ENCODE measurements around the gene HOXA9.
A peak's percentile ranks its signal among the peaks of the same experiment; 100 is the strongest.

DNA sequence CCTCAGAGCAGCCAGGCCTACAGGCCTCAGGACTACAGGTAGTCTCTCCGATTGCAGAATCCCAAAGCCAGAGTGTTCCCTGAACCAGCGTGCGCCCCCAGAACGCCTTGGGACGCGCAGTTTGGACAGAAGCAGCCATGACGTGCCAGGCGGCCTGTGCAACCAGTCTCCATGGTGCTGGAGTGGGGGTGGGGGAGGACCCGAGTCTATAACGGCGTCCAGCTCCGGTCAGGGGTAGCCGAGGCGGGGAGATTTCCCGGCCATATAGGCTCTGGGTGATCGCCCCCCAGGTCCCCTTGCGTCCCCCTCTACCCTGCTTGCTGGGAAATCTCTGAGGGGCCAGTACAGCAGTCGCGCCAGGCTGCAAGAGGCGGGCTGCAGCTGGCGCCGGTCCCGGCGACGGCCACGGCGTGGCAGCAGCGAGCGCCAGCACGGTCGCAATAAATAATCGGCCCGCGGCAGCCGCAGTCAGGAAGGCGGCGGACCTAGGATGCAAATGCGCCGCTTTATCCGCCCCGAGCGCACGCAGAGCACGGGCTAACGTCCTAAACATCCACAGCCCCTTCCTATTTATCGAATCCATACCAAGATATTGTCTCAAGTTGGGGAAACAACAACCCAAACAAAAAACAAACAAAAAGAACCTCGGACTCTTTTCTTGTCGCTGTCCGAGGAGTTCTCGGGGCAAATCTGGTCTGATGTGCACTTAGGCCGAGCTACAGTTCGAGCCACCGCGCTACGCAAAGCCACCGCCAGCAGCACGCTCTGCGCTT lies 14.6 kb downstream of the HOXA9 start:
- no peak for TF ChIP-seq POLR2A (IDR thresholded peaks at IDR 0.05; ENCODE audit: control extremely low read depth in 1 of 2, low read depth in 2 of 2, low read length in 2 of 2)
- TF ChIP-seq, protein P1, sequence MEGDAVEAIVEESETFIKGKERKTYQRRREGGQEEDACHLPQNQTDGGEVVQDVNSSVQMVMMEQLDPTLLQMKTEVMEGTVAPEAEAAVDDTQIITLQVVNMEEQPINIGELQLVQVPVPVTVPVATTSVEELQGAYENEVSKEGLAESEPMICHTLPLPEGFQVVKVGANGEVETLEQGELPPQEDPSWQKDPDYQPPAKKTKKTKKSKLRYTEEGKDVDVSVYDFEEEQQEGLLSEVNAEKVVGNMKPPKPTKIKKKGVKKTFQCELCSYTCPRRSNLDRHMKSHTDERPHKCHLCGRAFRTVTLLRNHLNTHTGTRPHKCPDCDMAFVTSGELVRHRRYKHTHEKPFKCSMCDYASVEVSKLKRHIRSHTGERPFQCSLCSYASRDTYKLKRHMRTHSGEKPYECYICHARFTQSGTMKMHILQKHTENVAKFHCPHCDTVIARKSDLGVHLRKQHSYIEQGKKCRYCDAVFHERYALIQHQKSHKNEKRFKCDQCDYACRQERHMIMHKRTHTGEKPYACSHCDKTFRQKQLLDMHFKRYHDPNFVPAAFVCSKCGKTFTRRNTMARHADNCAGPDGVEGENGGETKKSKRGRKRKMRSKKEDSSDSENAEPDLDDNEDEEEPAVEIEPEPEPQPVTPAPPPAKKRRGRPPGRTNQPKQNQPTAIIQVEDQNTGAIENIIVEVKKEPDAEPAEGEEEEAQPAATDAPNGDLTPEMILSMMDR (IDR thresholded peaks at IDR 0.05; ENCODE audit: control extremely low read depth in 1 of 3, insufficient read depth in 1 of 3, low read depth in 1 of 3, low read length in 3 of 3), result peak in 2 of 3 experiments; percentile 78 to 83; a peak in 3 of 4 replicates
- no peak for TF ChIP-seq BRCA1 (IDR thresholded peaks at IDR 0.05; ENCODE audit: low read depth, low read length)
- no peak for TF ChIP-seq JUND (IDR thresholded peaks at IDR 0.05; ENCODE audit: low read length)
- no peak for TF ChIP-seq RNF2 (IDR thresholded peaks at IDR 0.05; ENCODE audit: borderline replicate concordance, low read depth, low read length, missing control alignments, poor library complexity, severe bottlenecking)
- TF ChIP-seq GABPA (IDR thresholded peaks at IDR 0.05; ENCODE audit: borderline replicate concordance, insufficient read depth, low read length), result 0 out of 2 replicates have a peak, but pooled peaks have one; percentile 17
- no peak for TF ChIP-seq ZNF274 (IDR thresholded peaks at IDR 0.05; ENCODE audit: borderline replicate concordance, extremely low read depth, low read length)

All from H1 (cell line).